Superior temporal gyrus (tissue), 1 donor: ENCODE data around the gene TRIM49C.
"Not testable (repeated sequence)": the region's sequence is repeated elsewhere in the genome, so short reads cannot be mapped to it uniquely, and the experiment has no call there.

Source experiments
- DNase-seq: peaks from one replicate; pipeline ENCODE4 v3.0.0-alpha.2; 2016; ENCODE audit errors: extremely low spot score

The TRIM49C gene

GRCh38 chr11:90030806-90031205 lies at the start of gene TRIM49C:
Gene TRIM49C (plus strand): TSS chr11:90031106. CDS start chr11:90035212, 4,106 bp downstream.
- DNase-seq, result not testable (repeated sequence)

GRCh38 chr11:90024184-90024583 lies 6.7 kb upstream of the TRIM49C start:
- not testable (repeated sequence) for DNase-seq

- not testable (repeated sequence) for DNase-seq
Observed at GRCh38 chr11:90051591-90052209, 20.8 kb downstream of the TRIM49C start.

- not testable (repeated sequence) for DNase-seq
Observed at GRCh38 chr11:90052311-90052710, 21.4 kb downstream of the TRIM49C start.

- not testable (repeated sequence) for DNase-seq
Observed at GRCh38 chr11:90053545-90053944, 22.6 kb downstream of the TRIM49C start.

- not testable (repeated sequence) for DNase-seq
Observed at GRCh38 chr11:90085650-90086049, 54.7 kb downstream of the TRIM49C start, which contains the start of gene UBTFL1. Gene UBTFL1 (plus strand): TSS chr11:90085950. CDS start chr11:90085950, 0 bp downstream.

GRCh38 chr11:90088731-90089130 lies 57.8 kb downstream of the TRIM49C start:
- not testable (repeated sequence) for DNase-seq
